HG02943 (cell line): ENCODE data around the gene CACNA1I.

ENCODE experiments used
- ATAC-seq: cut with Tn5 transposase; IDR thresholded peaks from one replicate; pipeline ENCODE4 v1.9.1; 2021; ENCODE audit warnings: mild to moderate bottlenecking, low read depth, moderate library complexity; ENCODE audit not compliant: unreplicated experiment

Gene CACNA1I

DNA sequence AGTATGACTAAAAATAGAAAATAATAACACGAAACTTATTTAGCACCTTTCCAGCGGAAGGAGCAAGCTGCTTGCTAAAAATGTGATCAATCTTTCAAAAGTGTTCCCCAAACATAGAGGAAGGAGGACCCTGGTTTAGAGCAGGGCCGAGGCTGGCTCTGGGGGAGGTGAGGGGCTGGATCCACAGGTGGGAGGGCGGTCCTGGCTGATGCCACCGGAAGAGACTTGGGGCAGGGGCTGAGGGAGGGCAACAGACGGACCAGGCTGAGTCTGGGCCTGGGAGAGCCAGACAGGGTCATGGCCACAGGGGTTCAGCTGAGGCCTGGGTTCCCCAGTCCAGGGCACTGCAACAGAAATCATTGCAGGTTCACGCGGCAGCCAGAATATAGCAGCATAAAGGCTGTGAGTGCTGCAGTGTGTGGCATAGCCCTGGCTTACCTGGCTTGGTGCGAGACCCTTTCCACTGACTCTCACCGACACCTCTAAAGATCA, 143.3 kb downstream of the CACNA1I start:
- no peak for ATAC-seq

DNA sequence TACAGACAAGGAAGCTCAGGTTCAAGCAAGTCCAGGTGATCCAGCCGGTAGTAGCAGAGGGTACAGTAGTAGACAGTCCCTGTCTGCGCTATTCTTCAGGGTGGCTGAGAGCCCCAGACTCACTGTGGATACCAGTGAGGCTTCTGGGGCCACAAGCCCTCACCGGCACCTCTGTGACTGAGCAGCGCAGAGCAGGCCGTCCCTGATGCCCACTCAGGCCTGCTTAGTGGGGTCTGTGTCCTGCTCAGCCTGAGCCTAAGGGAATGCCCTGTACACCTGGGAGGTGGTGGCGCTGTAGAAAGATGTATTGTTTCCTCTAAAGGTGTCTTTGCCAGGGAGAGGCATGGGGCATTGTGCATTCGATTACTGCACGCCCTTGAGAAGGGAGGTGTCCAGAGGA, 143.8 kb downstream of the CACNA1I start:
- no peak for ATAC-seq

DNA sequence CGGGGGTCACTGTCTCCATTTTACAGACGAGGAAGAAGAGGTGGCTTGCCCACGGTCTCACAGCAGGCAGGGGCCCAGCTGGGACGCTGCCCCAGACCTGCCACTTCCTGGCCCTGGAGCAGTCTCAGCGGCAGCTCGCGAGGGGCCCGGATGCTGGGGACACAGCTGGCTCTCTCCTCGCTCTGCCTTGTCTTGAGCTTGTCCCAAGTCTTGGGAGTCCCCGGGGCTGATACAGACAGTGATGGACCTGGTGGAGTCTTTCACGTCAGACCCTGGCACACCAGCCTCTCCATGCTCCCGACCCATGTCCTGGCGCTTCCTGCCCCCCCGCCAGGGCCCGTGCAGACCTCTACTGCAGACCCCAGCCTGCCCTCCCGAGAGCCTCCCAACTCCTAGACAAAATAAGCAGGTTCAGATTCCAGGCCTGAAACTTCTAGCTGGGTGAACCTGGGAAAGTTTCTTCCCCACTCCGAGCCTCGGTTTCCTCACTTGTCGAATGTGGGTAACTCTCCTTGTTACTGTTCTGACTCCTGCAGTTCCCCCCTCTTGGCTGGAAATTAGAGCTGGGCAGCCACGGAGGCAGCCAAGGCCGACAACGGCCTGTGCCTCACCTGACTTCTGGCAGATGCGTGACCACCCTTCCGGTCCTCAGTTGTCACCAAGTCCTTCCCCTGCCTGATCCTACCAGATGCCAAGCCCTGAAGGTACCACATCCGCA, 145.4 kb downstream of the CACNA1I start:
- ATAC-seq: no peak

DNA sequence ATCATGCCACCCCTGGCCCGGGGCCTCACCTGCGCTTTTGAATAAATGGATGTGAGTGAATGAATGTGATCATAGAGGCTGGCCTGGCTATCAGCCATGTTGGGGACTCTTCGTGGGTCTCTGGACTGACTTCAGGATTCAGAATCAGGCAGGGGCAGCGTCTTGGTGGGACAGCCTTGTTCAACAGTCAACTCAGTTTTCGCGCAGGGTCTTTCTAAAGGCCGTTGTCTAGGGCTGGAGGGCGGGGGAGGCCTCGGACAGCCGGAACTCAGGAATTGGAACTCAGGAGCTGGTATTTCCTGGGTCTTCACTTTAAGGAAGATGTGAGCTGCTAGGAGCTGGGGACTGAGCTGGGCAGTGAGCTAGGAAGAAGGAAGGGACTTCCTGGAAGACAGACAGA, 146.0 kb downstream of the CACNA1I start:
- ATAC-seq: no peak

DNA sequence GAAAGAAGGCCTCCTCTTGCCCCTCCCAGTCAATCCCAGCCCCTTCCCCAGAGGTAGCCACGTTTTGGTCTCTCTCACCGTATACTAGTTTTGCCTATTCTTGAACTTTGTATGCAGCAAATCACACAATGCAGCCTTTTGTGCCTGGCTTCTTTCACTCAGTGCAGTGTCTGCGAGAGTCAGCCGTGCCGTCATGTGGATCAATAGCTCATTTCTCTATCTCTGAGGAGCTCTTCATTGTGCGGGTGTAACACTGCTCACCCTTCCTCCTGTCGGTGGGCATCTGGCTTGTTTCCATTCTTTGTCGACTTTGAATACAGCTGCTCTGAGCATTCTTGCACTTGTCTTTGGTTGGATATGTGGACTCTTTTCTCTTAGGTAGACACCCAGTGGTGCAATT, 146.5 kb downstream of the CACNA1I start:
- no peak for ATAC-seq

DNA sequence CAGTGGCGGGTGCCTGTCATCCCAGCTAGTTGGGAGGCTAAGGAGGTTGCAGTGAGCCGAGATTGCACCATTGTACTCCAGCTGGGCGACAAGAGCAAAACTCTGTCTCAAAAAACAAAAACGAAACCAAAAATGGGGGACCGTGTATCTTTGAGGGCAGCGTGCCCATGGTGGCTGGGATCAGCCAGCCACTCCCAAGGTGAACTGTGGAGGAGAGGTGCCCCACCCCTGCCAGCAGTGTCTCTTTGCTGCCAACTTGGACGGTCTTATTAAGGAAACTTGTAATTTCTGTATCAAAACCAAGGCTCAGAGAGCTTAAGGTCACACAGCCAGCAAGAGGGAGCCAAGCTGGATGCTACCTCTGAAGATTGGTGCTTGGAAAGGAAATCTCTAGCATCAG, 147.7 kb downstream of the CACNA1I start:
- ATAC-seq: no peak

DNA sequence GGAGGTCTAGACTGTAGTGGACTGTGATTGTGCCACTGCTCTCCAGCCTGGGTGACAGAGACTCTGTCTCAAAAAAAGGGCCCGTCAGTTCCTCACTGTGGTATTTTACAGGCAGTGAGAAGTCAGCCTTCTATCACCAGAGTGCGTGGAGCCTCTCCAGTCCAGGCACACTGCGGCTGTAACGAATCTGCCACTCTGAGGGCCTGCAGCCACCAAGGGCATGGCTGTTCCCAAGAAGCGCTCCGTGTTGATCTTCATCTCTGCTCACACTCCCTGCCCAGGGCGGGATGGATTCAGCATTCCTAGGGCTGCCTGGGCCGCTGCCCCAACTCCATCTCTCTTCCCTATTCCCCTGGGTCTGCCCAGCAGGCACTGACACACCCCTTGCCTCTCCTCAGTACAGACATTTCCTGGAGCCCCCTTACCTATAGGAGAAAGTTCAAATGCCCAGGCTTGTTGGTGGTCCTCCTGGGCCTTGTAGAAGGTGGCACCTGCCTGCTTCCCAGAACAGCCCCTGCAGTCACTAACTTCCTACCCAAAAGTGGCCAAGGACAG, 148.4 kb downstream of the CACNA1I start:
- ATAC-seq: no peak

DNA sequence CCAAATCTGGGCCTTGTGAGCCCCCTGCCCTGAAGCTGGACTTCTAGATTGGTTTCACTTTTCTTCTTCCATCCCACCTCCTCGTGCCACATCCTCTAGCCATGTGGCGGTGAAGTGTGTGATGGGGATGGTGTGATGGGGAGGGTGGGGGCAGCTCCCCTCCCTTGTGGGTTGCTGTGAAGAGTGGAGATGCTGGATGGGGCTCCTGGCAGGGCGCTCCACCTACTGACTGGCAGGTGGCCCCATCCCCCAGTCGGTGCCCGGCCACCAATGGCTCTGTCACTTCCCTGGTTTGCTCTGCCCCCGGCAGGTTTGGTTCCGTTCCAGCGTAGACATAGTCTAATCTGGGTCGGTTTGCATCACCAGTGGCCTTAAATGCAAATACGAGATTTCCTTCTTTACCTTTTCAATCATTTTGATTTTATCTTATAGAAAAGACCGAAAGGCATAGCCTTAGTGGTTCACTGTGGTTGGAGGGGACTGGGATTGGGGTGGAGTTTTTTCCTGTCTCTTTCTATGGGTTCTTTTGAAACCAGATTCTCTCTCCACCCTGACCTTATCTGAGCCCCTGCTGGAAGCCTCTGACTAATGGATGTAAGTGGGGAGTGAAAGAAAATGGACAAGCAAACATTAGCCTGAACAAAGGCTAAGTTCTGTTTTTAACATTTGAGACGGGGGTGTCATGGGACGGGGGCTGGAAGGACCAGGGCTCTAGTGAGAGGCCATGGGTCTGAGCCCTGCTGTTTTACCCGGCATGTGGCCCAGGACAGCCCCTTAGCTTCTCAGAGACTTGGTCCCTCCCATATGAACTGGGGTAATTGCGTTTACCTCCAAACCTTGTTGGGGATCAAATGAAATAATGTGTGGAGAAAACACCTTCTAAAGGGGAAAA, 149.3 kb downstream of the CACNA1I start:
- no peak for ATAC-seq

DNA sequence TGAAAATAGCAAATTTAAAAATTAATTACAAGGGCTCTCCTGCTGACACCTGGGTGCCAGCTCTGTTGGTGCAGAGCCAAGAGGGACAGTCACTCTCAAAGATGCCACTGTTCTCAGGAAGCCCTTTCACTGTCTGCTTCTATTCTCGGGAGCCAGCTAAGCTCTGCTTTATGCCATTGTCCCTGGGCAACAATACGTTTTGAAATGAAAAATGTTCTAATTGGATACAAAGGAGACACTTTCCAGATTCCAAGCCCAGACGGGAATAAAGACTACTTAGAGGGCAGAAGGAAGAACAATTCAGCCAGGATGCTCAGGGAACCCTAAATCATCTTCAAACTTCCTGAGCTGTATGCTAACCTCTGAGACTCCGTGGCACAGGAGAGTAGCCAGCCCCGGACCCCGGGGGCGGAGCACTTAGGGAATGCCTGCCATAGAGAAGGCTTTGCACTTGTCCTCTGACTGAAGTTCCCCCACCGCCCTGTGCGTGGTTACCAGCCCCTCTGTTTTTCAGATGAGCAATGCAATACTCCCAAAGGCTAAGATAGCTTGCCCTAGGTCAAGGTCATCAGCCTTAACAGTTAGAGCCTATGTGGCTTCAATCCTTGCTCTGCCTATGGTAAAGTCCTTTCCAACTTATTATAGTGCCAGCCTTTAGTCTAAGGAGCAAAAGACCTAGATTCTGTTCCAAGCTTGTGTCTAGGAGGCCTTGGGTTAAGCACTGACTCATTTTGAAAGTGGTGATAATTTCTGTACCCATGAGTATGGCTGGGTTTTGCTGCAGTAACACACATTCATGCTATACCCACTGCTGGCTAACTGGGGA, 150.9 kb downstream of the CACNA1I start:
- no peak for ATAC-seq

DNA sequence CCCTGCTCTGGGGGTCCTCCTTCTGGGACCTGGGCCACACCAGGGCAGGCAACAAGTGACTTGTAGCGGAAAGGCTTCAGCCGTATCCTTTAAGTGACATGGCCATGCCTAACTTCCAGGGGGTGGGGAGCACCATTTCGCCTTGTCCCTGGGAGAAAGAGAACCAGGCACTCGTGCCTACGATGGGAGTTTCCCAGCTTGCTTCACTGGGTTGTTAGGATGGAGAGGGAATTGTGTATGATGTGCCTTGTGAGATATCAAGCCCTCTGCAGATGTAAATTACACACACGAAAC, 151.4 kb downstream of the CACNA1I start:
- ATAC-seq: no peak

DNA sequence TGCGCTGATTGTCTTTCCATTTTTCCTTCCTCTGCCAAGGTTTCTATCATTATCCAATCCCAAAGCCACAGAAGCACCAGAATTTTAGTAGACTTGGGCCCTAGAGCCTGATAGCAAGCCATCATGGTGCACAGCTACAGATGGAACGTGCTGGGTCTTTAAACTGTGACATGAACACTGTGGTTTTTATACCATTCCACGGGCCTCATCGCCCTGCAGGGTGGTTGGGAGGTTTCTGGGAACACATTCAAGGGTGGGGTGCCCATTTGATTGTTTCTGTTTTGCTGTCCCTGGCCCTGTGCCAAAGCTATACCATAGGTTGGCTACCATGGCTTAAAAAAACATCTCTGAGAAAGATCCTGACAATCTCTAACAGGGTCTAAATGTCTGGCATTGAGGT, 151.9 kb downstream of the CACNA1I start:
- no peak for ATAC-seq

DNA sequence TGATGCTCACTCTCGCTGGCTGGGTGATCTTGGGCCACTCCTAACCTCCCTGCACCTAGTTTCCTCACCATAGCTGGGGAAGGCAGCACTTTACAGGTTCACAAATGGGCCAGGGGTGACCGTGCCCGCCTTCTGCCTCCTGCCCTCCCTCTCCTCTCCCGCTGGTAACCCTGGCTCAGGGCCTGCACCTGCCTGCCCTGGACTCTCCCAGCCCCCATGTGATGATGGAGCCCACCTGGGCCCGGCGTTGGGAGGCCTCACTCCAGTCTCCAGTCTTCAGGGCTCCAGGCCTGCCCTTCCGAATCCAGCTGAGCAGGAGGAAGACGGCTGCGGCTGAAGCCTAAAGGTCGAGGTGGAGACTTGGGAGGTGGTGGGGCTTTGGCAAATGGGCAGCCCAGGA, 152.9 kb downstream of the CACNA1I start:
- ATAC-seq: no peak

DNA sequence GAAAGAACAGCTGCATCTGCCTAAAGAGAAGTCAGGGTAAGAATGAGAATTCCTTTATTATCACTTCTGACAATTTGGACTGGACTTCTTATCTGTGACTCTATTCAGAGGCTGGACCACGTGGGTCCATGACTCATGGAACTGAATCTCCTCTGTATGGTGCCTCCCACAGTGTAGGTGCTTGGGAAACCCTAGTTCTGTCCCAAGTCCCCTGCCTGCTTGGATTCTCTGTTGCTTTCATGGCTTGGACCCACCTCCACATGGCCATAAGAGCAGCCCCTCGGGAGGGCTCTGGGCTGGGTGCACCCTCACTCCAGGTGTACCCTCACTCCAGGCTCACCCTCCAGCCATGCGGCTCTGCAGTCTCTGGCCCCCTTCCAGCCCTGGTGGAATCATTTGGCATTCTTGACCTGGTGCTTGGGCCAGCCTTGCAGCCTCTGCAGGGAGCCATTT, 153.4 kb downstream of the CACNA1I start:
- no peak for ATAC-seq

DNA sequence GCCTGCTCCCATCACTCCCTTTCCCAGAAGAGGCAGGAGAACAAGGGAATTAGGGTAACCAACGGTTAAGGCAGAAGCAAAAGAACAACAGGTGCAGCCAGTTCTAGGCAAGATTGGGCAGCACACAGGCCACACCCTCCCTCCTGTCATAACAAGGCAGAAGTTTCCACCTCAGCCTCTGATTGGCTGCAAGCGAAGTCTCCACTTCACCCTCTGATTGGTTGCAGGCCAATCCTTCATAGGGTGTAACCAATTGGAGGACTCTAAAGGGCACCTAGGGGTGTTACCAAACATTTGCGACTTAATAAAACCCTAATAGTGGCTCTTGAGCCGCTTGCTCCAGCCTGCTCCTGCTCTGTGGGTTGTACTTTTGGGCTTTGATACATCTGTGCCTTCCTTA, 153.8 kb downstream of the CACNA1I start:
- ATAC-seq: no peak

DNA sequence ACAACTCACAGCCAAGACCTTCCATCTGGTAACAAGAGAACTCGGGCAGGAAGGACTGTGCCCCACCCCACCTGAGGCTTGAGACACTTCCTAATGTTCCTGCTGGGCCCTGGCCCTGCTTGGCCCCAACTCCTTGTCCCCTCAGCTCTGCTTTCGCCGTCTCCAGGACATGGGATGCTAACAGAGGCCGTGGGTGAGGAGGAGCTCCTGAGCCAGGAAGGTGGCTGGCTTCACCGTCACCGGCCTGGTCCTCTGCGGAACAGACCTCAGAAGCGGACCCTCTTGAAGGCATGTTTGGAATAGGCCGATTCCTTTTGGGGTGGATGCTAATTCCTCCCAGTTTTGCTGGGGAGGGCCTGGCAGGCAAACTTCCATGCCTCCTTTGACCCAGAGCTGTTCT, 154.3 kb downstream of the CACNA1I start:
- no peak for ATAC-seq

DNA sequence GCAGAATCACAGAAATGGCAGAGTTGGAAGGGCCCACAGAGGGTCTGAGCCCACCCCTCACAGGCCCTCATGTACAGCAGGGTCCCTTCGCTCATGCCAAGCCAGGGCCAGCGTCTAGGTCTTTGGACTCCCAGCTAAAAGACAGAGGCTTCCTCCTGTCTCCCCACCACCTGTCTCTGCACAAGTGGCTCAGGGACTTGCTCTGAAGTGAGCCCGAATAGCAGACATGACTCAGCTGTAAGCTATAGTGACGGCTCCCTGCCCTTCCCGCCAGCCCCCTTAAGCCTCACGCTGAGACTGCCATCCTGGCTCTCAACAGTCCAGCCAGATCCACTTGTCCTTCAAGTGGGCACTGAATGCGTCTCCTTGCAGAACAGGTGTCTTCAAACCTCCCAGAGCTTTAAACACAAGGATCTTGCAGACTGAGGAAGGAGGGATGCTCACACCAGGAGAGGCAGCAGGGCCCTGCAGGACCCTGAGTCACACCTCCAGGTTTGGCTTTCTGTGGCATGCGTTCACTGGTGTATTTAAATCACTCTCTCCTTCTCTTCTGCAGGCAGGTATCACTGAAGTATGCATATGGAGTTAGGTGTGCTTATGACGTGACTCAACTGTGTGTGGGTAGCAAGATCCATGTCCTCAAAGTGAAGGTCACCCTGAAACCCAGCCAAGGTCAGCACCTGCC, 154.9 kb downstream of the CACNA1I start:
- ATAC-seq: no peak

DNA sequence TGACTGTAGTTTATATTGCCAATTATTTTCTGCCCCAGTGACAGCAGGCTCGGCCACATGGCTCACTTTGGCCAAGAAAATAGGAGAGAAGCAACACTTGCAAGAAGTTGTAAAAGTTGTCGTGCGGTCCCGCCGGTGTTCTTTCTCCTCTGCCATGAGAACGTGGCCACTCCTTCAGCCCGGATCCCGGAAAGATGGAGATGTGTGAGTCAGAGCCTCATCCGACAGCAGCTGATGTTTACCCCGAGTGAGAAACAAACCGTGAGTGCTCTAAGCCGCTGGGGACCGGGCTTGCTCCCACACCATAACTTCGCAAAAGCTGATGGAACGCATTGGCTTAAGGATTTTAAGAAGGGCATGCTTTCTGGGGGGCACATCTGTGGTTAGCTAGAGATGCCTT, 157.0 kb downstream of the CACNA1I start:
- ATAC-seq: no peak

DNA sequence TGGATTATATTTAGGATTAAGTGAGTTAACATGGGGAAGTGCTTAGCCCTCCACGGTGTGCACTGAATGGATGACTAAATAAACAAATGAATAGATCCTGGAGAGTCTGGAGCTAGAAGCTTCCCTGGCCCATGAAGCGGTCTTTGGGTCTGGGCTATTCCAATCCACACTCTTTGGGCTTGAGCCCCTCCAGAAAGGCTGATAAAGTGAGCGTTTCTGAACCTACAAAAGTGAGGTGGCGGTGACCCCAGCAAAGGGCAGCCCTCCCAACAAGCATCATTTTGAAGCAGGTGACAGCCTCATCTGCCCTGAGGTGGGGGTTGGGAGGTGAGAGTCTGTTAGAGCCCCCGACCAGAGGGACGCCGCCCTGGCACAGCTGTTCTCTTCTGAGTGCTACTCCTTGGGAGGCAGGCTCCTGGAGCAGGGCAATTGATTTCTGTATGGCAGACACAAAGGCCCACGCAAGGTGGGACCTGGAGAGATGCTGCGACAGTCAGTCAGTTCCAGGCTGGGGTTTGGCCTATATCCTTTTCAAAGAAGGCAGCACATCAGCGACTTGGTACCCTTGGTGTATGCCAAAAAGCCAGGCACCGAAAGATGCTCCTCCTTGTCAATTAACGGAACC, 157.8 kb downstream of the CACNA1I start:
- ATAC-seq: no peak

DNA sequence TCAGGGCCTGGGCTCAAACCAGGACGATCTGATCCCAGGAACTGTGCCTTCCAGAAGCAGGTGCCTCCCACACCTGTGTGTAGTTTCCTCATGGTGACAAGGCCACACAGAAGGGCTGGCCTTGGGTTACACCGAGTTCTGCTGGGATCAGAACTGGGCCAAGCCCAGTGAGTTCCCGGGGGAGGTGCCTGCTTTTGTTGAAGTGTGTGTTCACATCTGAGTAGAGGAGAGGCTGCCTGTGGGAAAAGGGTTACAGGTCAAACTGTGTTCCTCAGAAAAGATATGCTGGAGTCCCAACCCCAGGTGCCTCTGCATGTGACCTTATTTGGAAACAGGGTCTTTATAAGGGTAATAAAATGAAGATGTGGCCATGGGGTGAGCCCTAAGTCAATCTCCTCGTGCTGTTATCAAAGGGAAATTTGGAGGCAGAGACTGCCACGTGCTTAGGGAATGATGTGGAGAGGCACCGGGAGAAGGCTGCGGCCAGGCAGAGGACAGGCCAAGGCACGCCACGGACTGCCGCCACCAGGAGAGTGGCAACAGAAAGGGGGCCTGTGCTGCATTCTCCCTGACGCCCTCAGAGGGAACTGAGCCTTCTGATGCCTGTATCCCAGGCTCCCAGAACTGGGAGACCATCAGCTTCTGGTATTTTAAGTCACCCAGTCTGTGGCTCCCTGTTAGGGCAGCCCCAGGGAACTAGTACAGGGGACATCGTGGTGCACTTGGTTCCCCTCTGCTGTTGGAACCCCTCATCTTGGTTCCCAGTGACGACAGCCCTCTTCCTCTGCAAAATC, 158.8 kb downstream of the CACNA1I start:
- ATAC-seq: no peak
